K562 (cell line): ENCODE measurements around the gene TUBB2A. TPM values are rescaled to one million over a fixed set of nuclear protein-coding genes. Genes with fewer than 3 reads are reported as not detected.

Source experiments
- CREBBP ChIP-seq: IDR thresholded peaks from one replicate; pipeline ENCODE4 v1.6.1; 2012; ENCODE audit warnings: low read depth, mild to moderate bottlenecking, control low read depth, inconsistent platforms, low read length
- CSDE1 ChIP-seq, 2 experiments: fragments of 450-650 bp; IDR thresholded peaks; 2 replicates each; pipeline ENCODE4 v1.6.1; 2016; ENCODE audit warnings: mild to moderate bottlenecking in 1 of 2
- E2F8 ChIP-seq: fragments of 450-650 bp; IDR thresholded peaks from 2 replicates; pipeline ENCODE4 v1.7.1; 2018; ENCODE audit warnings: mild to moderate bottlenecking, low read depth; ENCODE audit not compliant: partially characterized antibody
- ELK3 ChIP-seq: fragments of 450-650 bp; formaldehyde crosslinking; IDR thresholded peaks from 2 replicates; pipeline ENCODE4 v1.4.0; 2020; ENCODE audit warnings: mild to moderate bottlenecking
- FOXM1 ChIP-seq, 2 experiments: fragments of 450-650 bp in 1 of 2; sonication (generic) in 1 of 2; formaldehyde crosslinking in 1 of 2; IDR thresholded peaks; 2 replicates each; pipeline versions ENCODE4 v1.6.1 to v1.9.0; 2017 to 2022; ENCODE audit warnings: low read depth in 2 of 2, mild to moderate bottlenecking in 2 of 2, missing genetic modification reagents in 1 of 2, moderate library complexity in 1 of 2
- FOXO4 ChIP-seq: fragments of 450-650 bp; formaldehyde crosslinking; IDR thresholded peaks from 2 replicates; pipeline ENCODE4 v1.4.0; 2020; ENCODE audit warnings: mild to moderate bottlenecking, moderate library complexity
- GTF2E2 ChIP-seq: fragments of 200-800 bp; sonication (Bioruptor generic); IDR thresholded peaks from 2 replicates; pipeline ENCODE4 v1.6.1; 2016; ENCODE audit warnings: missing genetic modification characterization, missing compliant biosample characterization
- HDAC1 ChIP-seq, 2 experiments: fragments of 450-650 bp; IDR thresholded peaks; 2 replicates each; pipeline ENCODE4 v1.6.1; 2016 to 2017; ENCODE audit warnings: inconsistent platforms in 1 of 2, mild to moderate bottlenecking in 1 of 2, moderate library complexity in 1 of 2
- KDM4B ChIP-seq, 2 experiments: fragments of 450-650 bp in 1 of 2; sonication (generic) in 1 of 2; IDR thresholded peaks; 2 replicates each; pipeline ENCODE4 v1.6.1; 2016 to 2017; ENCODE audit warnings: borderline replicate concordance in 2 of 2, antibody characterized with exemption in 1 of 2, low read depth in 1 of 2, mild to moderate bottlenecking in 1 of 2
- POLR2AphosphoS2 ChIP-seq: IDR thresholded peaks from 2 replicates; pipeline ENCODE4 v1.6.1; 2012; ENCODE audit warnings: low read length, improper control_type of control experiment
- POLR2B ChIP-seq: fragments of 450-650 bp; IDR thresholded peaks from 2 replicates; pipeline ENCODE4 v1.6.1; 2018; ENCODE audit warnings: low read depth; ENCODE audit not compliant: partially characterized antibody
- POU5F1 ChIP-seq: fragments of 150-350 bp; IDR thresholded peaks from 2 replicates; pipeline ENCODE4 v1.6.1; 2014; ENCODE audit warnings: borderline replicate concordance, low read length, low read depth, mild to moderate bottlenecking; ENCODE audit not compliant: partially characterized antibody
- RFX5 ChIP-seq: IDR thresholded peaks from 2 replicates; pipeline ENCODE4 v1.6.1; 2011; ENCODE audit warnings: low read depth, mild to moderate bottlenecking, improper control_type of control experiment, low read length
- SNIP1 ChIP-seq: fragments of 450-650 bp; IDR thresholded peaks from 2 replicates; pipeline ENCODE4 v1.7.1; 2017; ENCODE audit warnings: low read depth, mild to moderate bottlenecking
- ZBTB8A ChIP-seq: fragments of 450-650 bp; IDR thresholded peaks from 2 replicates; pipeline ENCODE4 v1.6.1; 2018; ENCODE audit warnings: mild to moderate bottlenecking, moderate library complexity; ENCODE audit not compliant: partially characterized antibody
- ZNF212 ChIP-seq: fragments of 450-650 bp; formaldehyde crosslinking; IDR thresholded peaks from 2 replicates; pipeline ENCODE4 v1.4.0; 2020; ENCODE audit warnings: mild to moderate bottlenecking
- ZNF217 ChIP-seq: sonication (generic); formaldehyde crosslinking; IDR thresholded peaks from 2 replicates; pipeline ENCODE4 v1.8.0; 2022; ENCODE audit warnings: mild to moderate bottlenecking, missing genetic modification reagents
- ZNF512 ChIP-seq: IDR thresholded peaks from 2 replicates; pipeline ENCODE4 v1.6.1; 2016; ENCODE audit warnings: missing genetic modification characterization, missing compliant biosample characterization
- ZSCAN32 ChIP-seq: fragments of 450-650 bp; formaldehyde crosslinking; IDR thresholded peaks from 2 replicates; pipeline ENCODE4 v1.4.0; 2020; ENCODE audit warnings: mild to moderate bottlenecking, moderate library complexity
- polyA plus RNA-seq, 8 experiments: library from polyadenylated mRNA; depleted of rRNA in 4 of 8; stranded (reverse) in 5 of 8; unstranded in 3 of 8; fragments of >200 nt; fragmentation: Nextera tagmentation in 2 of 8; fragmentation: Illumina TruSeq in 1 of 8; extraction: Ambion mirVana in 2 of 8; extraction: Trizol in 1 of 8; gene quantifications; 2 replicates each; pipeline versions ENCODE4 v1.2.1 to v1.2.3, GENCODE V29; 2011 to 2014; ENCODE audit warnings: inconsistent platforms in 1 of 8, missing spikeins in 1 of 8
- total RNA-seq, 7 experiments: library from RNA; depleted of rRNA in 6 of 7; stranded (reverse); fragments of >200 nt in 6 of 7; fragmentation: Illumina TruSeq in 2 of 7; extraction: Trizol in 2 of 7; gene quantifications; 2 replicates each; pipeline versions ENCODE4 v1.2.1 to v1.2.3, GENCODE V29; 2011 to 2021; ENCODE audit warnings: low replicate concordance in 1 of 7
- TF ChIP-seq, protein P1 (sequence below): sonication (generic); formaldehyde crosslinking; IDR thresholded peaks from 2 replicates; pipeline ENCODE4 v1.8.0; 2022; ENCODE audit warnings: mild to moderate bottlenecking, missing genetic modification reagents

The TUBB2A gene
- total and polyA plus RNA-seq, 9 of the 15 experiments (the other 6 are each of a cell fraction or from before 2014, with no cell fraction given) = 3.6 to 92.1 (median 45.6) TPM

GRCh38 chr6:3162565-3163247, 5.4 kb upstream of the TUBB2A start (continued):
- no peak for TF ChIP-seq ZNF217 (CRISPR knock-in tag)
- TF ChIP-seq ZNF512 (tag) = 0 out of 2 replicates have a peak, but pooled peaks have one; percentile 5
- TF ChIP-seq POLR2AphosphoS2 = peak; percentile 82; the same call in 1 of the 2 replicates
- TF ChIP-seq KDM4B (IDR thresholded peaks at IDR 0.05; ENCODE audit: borderline replicate concordance in 2 of 2, low read depth in 1 of 2) = 0 out of 4 replicates have a peak, but pooled peaks of 1 of the 2 experiments have one; percentile 31
- no peak for TF ChIP-seq POU5F1
- 0 out of 4 replicates have a peak, but pooled peaks of 1 of the 2 experiments have one; percentile 43 for TF ChIP-seq HDAC1 (IDR thresholded peaks at IDR 0.05)
- TF ChIP-seq E2F8 = peak; percentile 20
- TF ChIP-seq CSDE1 (IDR thresholded peaks at IDR 0.05) = no peak
- peak; percentile 80; the same call in 1 of the 2 replicates for TF ChIP-seq ZNF212 (CRISPR knock-in tag)
- TF ChIP-seq, protein P1, sequence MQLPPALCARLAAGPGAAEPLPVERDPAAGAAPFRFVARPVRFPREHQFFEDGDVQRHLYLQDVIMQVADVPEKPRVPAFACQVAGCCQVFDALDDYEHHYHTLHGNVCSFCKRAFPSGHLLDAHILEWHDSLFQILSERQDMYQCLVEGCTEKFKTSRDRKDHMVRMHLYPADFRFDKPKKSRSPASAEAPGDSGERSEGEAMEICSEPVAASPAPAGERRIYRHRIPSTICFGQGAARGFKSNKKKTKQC (CRISPR knock-in tag) = peak; percentile 92
- TF ChIP-seq FOXM1 (IDR thresholded peaks at IDR 0.05; ENCODE audit: low read depth) = no peak
- peak; percentile 30; the same call in 1 of the 2 replicates for TF ChIP-seq FOXM1 (CRISPR knock-in tag; IDR thresholded peaks at IDR 0.05; ENCODE audit: low read depth)
- TF ChIP-seq SNIP1 = no peak
- no peak for TF ChIP-seq CREBBP
- TF ChIP-seq ZBTB8A = no peak
- TF ChIP-seq GTF2E2 (tag) = no peak; the same call in 1 of the 2 replicates
- peak; percentile 92 for TF ChIP-seq POLR2B
- TF ChIP-seq RFX5 = no peak
- peak; percentile 45; the same call in 1 of the 2 replicates for TF ChIP-seq ZSCAN32
- peak; percentile 84; the same call in 1 of the 2 replicates for TF ChIP-seq ELK3
- no peak for TF ChIP-seq FOXO4 (CRISPR knock-in tag)
